Right lobe of liver (tissue), 6 donors: ENCODE data around the gene KCTD21. TPM values are rescaled to one million over a fixed set of nuclear protein-coding genes. Genes with fewer than 3 reads are reported as not detected.

Experiments used
- ATAC-seq, 4 donors: fragments of 200-7000 bp; cut with Tn5 transposase; one replicate each; pipeline ENCODE4 v1.9.1; 2020; ENCODE audit warnings: mild to moderate bottlenecking in 4 of 4, moderate library complexity in 4 of 4
- DNase-seq, 3 donors: peaks; one replicate each; pipeline ENCODE4 v3.0.0-alpha.2; 2020
- H3K27ac ChIP-seq, 3 donors: fragments of 200-600 bp; one replicate each; pipeline ENCODE4 v1.8.0; 2022
- H3K27me3 ChIP-seq, 2 donors: fragments of 200-600 bp; one replicate each; pipeline ENCODE4 v1.8.0; 2022
- H3K36me3 ChIP-seq, 4 donors: fragments of 200-600 bp; sonication (generic) in 1 of 4; one replicate each; pipeline versions ENCODE4 v1.5.1 to v1.8.0; 2017 to 2022; ENCODE audit warnings: control low read depth in 1 of 4
- H3K4me1 ChIP-seq, 4 donors: fragments of 200-600 bp; sonication (generic) in 1 of 4; one replicate each; pipeline versions ENCODE4 v1.5.1 to v1.8.0; 2017 to 2022; ENCODE audit warnings: control low read depth in 1 of 4
- H3K4me3 ChIP-seq, 3 donors: fragments of 200-600 bp; one replicate each; pipeline ENCODE4 v1.8.0; 2022
- H3K9me3 ChIP-seq, 4 donors: fragments of 200-600 bp; sonication (generic) in 1 of 4; one replicate each; pipeline versions ENCODE4 v1.5.1 to v1.8.0; 2017 to 2022; ENCODE audit warnings: control low read depth in 1 of 4
- POLR2A ChIP-seq: fragments of 450-650 bp; IDR thresholded peaks from one replicate; pipeline ENCODE4 v1.6.1; 2017; ENCODE audit warnings: antibody characterized with exemption, mild to moderate bottlenecking
- WGBS: methylation state at CpG from one replicate; pipeline ENCODE4 v1.1.6; 2018; ENCODE audit warnings: low coverage, low lambda C conversion rate; ENCODE audit not compliant: insufficient coverage; ENCODE audit errors: missing lambda C conversion rate; 5-methylcytosine and 5-hydroxymethylcytosine counted together
- intact Hi-C, 2 donors: fragments of 100-400 bp; cut with DNase I; formaldehyde crosslinking; loops; one replicate each; pipeline versions ENCODE4 v1.11.2 to v1.14.1; 2022
- total RNA-seq, 6 experiments: library from RNA; depleted of rRNA in 2 of 6; stranded (reverse); fragments of >200 nt in 2 of 6; fragmentation: NEBNext Ultra II Directional in 3 of 6; extraction: Animal tissue kit (Norgen Biotek cat#: 25700) in 3 of 6; gene quantifications; one replicate each; pipeline versions ENCODE4 v1.1.0 to v1.2.4, GENCODE V29; 2016 to 2023
- TF ChIP-seq, protein P1 (sequence below), 4 donors: fragments of 200-600 bp in 3 of 4; fragments of 450-650 bp in 1 of 4; IDR thresholded peaks; one replicate each; pipeline versions ENCODE4 v1.5.1 to v1.8.0; 2016 to 2022; ENCODE audit warnings: antibody characterized with exemption in 4 of 4, mild to moderate bottlenecking in 2 of 4
- donor health status: DM: no; HTN: yes; CAD: no.
- donor health status: DM: no; HTN: no; CAD: no.
- donor health status: DM: no; HTN: no; CAD: no.
- donor health status: DM: no; HTN: yes; CAD: no.
- donor health status: DM: no; HTN: yes; CAD: no.

Gene KCTD21
- total RNA-seq, 6 experiments from 2014 or later: 9.6 to 15.6 (median 11.9) TPM

- intact Hi-C loops: no loop called here
- no peak overlapping the region for H3K4me3 ChIP-seq
- peak in 2 of 3 donors; percentile 69 to 70 for DNase-seq
- H3K36me3 ChIP-seq: no peaks in the 10 kb centered on the region
- no peaks in the 10 kb centered on the region for H3K27me3 ChIP-seq
- peak in 2 of 4 donors; percentile 12 to 21 for ATAC-seq
- WGBS: 19% methylated on average over 5 of the region's 6 CpGs
- no peaks in the 10 kb centered on the region for H3K9me3 ChIP-seq
- TF ChIP-seq, protein P1, sequence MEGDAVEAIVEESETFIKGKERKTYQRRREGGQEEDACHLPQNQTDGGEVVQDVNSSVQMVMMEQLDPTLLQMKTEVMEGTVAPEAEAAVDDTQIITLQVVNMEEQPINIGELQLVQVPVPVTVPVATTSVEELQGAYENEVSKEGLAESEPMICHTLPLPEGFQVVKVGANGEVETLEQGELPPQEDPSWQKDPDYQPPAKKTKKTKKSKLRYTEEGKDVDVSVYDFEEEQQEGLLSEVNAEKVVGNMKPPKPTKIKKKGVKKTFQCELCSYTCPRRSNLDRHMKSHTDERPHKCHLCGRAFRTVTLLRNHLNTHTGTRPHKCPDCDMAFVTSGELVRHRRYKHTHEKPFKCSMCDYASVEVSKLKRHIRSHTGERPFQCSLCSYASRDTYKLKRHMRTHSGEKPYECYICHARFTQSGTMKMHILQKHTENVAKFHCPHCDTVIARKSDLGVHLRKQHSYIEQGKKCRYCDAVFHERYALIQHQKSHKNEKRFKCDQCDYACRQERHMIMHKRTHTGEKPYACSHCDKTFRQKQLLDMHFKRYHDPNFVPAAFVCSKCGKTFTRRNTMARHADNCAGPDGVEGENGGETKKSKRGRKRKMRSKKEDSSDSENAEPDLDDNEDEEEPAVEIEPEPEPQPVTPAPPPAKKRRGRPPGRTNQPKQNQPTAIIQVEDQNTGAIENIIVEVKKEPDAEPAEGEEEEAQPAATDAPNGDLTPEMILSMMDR (IDR thresholded peaks at IDR 0.05): peak in 1 of 4 donors; percentile 6
- peak; percentile 28 for TF ChIP-seq POLR2A
- H3K4me1 ChIP-seq: peaks cover 0 to 27% (median 6%) of the 10 kb centered on the region in 4 donors
- H3K27ac ChIP-seq: peak overlapping the region in 2 of 3 donors; percentile 6 to 22
Observed at GRCh38 chr11:78192223-78192719, 3.8 kb upstream of the KCTD21 start.

DNA sequence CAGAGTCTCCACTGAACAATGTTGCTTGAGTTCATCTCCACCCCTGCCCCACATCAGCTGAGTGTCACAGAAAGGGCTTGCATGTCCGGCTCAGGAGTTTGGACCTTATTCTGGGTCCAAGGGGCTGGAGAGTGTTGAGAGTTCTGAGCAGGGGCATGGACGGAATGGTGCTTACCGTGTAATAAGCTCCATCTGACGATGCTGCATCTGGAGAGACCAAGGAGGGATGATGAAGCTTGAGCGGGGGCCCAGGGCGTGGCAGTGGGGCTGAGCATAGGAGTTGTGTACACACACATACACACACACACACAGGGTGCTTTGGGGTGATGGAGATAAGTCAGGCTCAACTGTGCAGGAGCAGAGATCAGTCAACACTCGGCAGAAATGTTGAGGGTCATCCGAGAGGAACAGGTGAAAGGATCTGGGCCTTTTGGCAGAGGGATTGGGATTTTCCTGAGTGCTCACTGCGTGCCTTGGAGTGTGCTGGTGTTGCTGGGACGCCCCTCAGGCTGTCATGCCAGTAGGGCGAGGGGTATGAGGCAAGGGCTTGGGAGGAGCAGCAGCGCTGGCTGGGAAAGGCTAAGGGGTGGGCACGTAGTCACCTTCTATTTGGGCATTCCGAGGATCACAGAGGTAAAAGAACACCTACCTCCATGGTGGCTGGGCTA, 2.6 kb upstream of the KCTD21 start:
- Histone ChIP-seq H3K36me3 (no peaks in the 10 kb centered on the region), H3K9me3 (no peaks in the 10 kb centered on the region), H3K27ac (no peak overlapping the region), H3K27me3 (no peaks in the 10 kb centered on the region), H3K4me1 (peaks cover 0 to 36% (median 6%) of the 10 kb centered on the region in 4 donors), H3K4me3 (no peak overlapping the region)
- TF ChIP-seq, protein P1 (IDR thresholded peaks at IDR 0.05): no peak
- TF ChIP-seq POLR2A: no peak
- 63% methylated on average over 4 of the region's 14 CpGs for WGBS
- no peak for ATAC-seq
- DNase-seq: no peak
- intact Hi-C loops: no loop called here

DNA sequence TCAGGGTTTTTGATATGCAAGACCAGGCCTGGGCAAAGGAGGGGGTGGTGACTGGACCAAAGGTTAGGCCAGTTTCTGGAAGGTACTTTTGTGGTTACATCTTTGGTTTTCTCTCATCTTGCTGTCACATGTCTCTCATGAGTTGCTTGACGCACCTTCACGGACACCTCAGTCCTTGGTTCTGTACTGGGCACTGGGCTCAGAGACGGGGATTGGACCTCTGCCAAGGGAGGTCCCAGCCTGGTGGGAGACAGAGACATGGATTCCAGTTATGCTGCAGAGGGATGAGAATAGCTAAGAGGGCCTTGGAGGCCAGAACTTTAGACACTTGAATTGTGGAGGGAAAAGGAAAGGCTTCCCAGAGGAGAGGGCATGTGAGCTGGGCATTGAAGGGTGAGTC, 1.9 kb upstream of the KCTD21 start:
- WGBS: 66% methylated on average over 3 of the region's 3 CpGs

DNA sequence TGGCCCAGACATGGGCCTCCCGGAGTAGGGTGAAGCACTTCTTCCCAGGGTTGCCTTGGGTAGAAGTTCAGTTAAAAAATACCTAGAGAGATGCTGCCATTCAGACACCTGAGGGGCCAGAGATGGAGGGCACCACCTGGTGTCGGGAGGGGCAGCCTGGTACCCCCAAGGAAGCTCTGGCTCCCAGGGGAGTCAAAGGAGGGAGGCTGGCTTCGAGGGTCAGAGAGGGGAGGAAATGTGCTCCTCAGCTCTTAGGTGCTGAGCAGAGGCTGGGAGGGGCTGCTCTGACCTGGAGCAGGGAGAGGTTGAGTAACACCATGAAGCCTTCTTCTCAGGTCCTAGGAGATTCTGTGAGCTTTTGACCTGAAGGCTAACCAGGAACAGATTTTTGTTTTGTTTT, 1.4 kb upstream of the KCTD21 start:
- no peak for ATAC-seq
- TF ChIP-seq POLR2A: no peak
- TF ChIP-seq, protein P1 (IDR thresholded peaks at IDR 0.05): no peak
- Histone ChIP-seq H3K27ac (peak overlapping the region in 1 of 3 donors; percentile 12), H3K4me1 (peaks cover 0 to 48% (median 10%) of the 10 kb centered on the region in 4 donors), H3K9me3 (no peaks in the 10 kb centered on the region), H3K27me3 (no peaks in the 10 kb centered on the region), H3K36me3 (no peaks in the 10 kb centered on the region), H3K4me3 (peak overlapping the region in 1 of 3 donors; percentile 78)
- intact Hi-C loops: no loop called here
- no peak for DNase-seq
- 30% methylated on average over 1 of the region's 3 CpGs for WGBS

More for the DNA sequence above, 1.9 kb upstream of the KCTD21 start:
- TF ChIP-seq POLR2A: no peak
- TF ChIP-seq, protein P1 (IDR thresholded peaks at IDR 0.05): no peak
- DNase-seq (no peak), ATAC-seq (no peak)
- intact Hi-C loops: no loop called here
- no peak overlapping the region for H3K4me3 ChIP-seq
- no peaks in the 10 kb centered on the region for H3K36me3 ChIP-seq
- H3K4me1 ChIP-seq: peaks cover 0 to 42% (median 7%) of the 10 kb centered on the region in 4 donors
- H3K9me3 ChIP-seq: no peaks in the 10 kb centered on the region
- peak overlapping the region in 1 of 3 donors; percentile 12 for H3K27ac ChIP-seq
- H3K27me3 ChIP-seq: no peaks in the 10 kb centered on the region
